Measurements from ENCODE around the gene ACOX3.

GRCh38 chr4:8451440-8452182 lies 11.1 kb upstream of the ACOX3 start:
- TF ChIP-seq EZH2 (IDR thresholded peaks at IDR 0.05; ENCODE audit: low read length, missing control alignments): no peak
- no peak for TF ChIP-seq CTCF (conservative IDR thresholded peaks at IDR 0.05 in 1 of 2, IDR thresholded peaks at IDR 0.05 in 1 of 2; ENCODE audit: low read depth in 1 of 2, low read length in 2 of 2)

Data from fibroblast of lung (primary cell).